HG02884 (cell line): ENCODE measurements around the gene TASOR2.
A peak's percentile ranks its signal among the peaks of the same experiment; 100 is the strongest.

Source experiments
- ATAC-seq: cut with Tn5 transposase; IDR thresholded peaks from one replicate; pipeline ENCODE4 v1.9.1; 2021; ENCODE audit warnings: mild to moderate bottlenecking, moderate library complexity; ENCODE audit not compliant: unreplicated experiment

Gene TASOR2

GRCh38 chr10:5684318-5684970 is at the start of gene TASOR2:
Gene TASOR2 (plus strand): TSS chr10:5684838. CDS start chr10:5720643, 35,805 bp downstream.
- ATAC-seq = peak; percentile 61

DNA sequence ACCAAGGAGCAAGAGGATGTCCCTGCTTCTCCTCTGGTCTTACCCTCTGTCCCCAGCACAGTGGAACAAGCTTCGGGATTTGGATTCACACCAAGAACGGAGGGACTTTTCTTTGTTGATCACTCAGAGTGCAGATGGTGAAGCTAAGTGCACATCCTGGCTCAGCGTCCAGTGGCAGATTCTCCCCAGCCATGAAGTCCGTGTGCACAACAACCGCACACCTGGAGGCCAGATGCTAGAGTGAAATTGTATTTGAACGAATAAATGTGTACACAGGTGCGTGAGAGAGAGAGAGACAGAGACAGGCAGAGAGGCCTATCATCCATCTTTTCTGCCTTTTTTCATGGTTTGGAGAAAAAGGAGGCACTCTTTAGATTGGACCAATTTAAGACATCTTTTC is 49.7 kb upstream of the TASOR2 start:
- ATAC-seq = no peak

DNA sequence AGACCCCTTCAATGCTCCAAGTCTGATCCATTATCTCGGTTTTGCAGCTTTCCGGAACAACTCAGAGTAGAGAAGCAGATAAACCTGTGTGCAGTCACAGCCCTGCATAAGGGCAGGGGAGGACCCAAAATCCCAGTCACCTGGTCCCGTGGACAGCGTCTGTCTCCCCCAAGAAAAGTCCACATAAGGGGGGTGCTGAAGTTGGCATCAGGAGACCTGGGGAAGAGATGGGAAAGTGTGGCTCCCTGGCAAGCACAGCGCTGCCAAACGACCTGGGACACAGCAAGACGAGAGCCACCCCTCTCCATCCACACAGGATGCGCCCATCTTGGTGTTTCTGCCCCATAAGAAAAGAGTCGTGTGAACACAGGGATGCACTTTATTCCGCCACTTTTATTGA is 46.1 kb upstream of the TASOR2 start:
- no peak for ATAC-seq

DNA sequence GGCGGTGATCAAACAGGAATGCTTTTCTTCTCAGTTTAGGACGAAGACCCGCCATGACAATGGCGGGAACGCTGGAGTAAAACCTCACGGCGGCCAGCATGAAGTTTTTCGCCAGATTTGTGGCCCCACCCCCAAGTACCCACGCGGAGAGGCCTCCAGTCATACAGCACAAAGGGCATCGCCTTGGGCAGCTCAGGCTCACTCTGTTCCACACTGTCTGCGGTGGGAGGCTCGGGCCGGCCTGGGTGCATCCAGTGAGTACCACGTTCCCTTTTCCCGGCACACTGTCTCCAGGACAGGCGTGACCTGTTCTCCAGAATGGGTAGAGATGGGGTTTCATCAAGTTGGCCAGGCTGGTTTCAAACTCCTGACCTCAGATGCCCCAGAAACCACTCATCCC is 45.6 kb upstream of the TASOR2 start:
- no peak for ATAC-seq

- ATAC-seq = no peak
Observed at GRCh38 chr10:5640036-5640435, 44.6 kb upstream of the TASOR2 start.

GRCh38 chr10:5640501-5640900 is 44.1 kb upstream of the TASOR2 start:
- no peak for ATAC-seq

- ATAC-seq = no peak
Observed at GRCh38 chr10:5641501-5641900, 43.1 kb upstream of the TASOR2 start.

DNA sequence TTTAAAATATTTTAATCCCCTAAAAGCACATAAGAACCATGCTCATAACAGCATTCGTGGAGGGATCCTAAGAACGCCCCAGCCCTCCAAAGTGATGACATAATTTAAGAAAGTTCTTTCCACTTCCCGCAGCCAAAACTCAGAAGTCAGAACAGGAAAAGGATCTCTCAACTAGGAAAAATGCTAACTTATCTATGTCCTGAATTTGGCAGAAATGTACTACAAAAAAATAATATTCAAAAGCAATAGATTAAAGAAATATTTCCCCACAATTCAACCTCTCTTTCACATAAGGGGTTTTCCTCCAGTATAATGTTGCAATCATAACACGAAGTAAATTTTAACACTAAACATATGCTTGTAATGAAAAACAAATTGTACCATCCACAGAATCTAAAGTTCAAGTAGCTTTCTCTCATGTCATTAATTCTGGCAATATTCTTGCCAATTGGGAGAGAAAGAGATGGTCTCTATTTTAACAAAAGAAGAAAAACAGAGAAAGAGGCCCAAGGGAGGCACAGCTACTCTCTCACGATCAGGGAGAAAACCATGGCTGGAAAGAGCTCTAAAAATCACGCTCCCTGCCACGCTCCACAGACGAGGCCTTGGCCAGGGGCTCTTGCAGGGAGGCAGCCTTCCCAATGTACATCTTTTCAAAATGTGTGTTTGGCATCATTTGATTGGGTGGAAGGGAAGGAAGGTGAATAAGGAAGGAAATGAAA is 41.1 kb upstream of the TASOR2 start:
- ATAC-seq = no peak

DNA sequence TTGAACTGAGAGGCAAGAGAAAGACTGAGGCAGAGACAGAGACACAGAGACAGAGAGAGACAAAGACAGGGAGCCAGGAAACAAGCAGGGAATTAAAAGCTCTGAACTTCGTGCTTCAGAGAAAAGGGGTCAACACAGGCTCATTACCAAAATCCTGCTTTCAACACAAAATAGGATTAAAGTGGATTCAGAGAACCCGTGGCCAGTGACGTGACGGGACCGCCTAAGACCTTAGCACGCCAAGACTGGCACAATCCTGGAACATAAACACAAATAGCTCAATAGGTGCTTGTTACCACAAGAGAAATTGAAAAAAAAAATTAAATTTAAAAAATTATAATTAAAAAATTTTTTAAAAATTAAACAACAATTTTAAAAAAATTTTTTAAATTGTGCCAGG is 39.7 kb upstream of the TASOR2 start:
- ATAC-seq = no peak

DNA sequence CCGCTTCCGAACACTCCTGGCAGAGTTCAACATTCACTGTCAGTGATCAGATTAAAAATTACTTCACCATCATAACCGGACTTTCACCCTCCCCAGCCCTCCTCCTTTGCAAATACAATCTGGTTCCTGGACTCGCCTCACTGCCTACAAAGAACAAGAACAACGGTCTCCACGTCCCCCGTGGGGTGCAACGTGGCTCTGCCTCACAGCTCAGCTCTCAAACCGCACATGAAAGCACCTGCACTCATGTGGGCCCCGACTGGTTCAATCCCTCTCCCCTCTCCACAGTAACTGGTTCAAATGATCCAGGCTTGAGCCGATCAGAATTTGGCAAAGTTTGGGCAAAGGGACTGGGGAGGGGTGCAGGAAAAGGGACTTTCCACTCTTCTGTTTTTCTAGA is 39.3 kb upstream of the TASOR2 start:
- ATAC-seq = no peak

- no peak for ATAC-seq
Observed at GRCh38 chr10:5645944-5646617, 38.6 kb upstream of the TASOR2 start.

GRCh38 chr10:5647507-5648240 is 37.0 kb upstream of the TASOR2 start:
- no peak for ATAC-seq

GRCh38 chr10:5648494-5649457 is 35.9 kb upstream of the TASOR2 start:
- ATAC-seq = no peak

- no peak for ATAC-seq
Observed at GRCh38 chr10:5649746-5650145, 34.9 kb upstream of the TASOR2 start.

GRCh38 chr10:5650664-5651387 is 33.8 kb upstream of the TASOR2 start:
- ATAC-seq = no peak

DNA sequence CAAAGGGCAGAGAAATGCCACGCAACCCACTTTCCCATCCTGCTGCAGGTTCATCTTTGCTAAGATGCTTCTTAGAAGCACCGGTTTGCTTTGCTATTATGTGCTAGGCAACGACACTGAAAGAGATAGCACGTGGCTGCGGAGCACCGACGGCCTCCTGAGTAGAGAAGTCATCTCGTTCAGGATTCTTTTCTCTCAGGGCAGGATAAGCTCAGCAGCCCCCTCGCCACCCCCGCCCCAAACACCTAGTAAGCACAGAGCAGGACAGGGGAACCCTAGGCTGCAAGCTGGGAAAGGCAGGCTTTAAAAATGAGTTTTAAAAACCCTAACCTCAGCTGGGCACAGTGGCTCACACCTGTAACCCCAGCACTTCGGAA is 33.3 kb upstream of the TASOR2 start:
- ATAC-seq = no peak

DNA sequence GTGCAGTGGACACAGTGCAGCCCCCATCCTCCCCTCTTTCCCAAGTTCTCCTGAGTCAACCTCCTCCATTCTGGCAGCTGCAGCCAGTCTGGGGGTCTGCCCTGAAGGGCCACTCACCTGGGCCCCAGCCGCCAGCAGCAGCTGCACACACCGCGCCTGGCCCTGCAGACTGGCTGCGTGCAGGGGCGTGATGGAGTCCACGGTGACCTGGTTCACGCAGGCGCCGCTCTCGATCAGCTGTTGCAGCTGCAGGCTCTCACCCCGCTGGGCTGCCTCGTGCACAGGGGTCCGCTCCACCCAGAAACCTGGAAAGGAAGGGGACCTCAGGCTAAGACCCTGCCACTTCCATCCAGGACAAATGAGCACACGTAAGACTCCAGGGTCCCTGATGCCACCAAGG is 31.9 kb upstream of the TASOR2 start:
- ATAC-seq = no peak

- ATAC-seq = no peak
Observed at GRCh38 chr10:5654218-5654755, 30.4 kb upstream of the TASOR2 start.

DNA sequence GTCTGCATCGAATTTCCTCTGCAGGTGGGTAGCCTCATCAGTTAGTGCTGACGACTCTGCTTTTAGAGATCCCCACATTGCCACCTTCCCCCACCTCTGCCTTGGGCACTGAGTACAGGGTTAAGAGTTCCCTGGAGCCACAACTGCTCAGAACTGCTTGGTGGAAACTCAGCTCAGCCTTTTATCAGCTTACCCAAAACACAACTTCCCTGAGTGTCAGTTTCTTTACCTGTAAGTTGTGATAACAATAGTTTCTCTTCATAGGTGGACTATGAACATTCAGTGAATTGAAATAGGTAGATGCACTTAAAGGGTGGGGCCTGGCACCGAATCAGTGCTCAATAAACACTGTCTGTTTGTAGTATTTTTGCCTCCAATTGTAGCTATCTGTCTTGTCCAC is 29.5 kb upstream of the TASOR2 start:
- ATAC-seq = no peak
